Breast epithelium (tissue), 3 donors: ENCODE results near the gene RHOBTB1.

Experiments
- POLR2A ChIP-seq: fragments of 450-650 bp; IDR thresholded peaks from one replicate; pipeline ENCODE4 v1.6.1; 2016; ENCODE audit warnings: antibody characterized with exemption, mild to moderate bottlenecking, moderate library complexity
- TF ChIP-seq, protein P1 (sequence below), 3 donors: fragments of 450-650 bp; IDR thresholded peaks; one replicate each; pipeline ENCODE4 v1.5.1; 2016 to 2017; ENCODE audit warnings: antibody characterized with exemption in 3 of 3, mild to moderate bottlenecking in 3 of 3, moderate library complexity in 3 of 3

DNA sequence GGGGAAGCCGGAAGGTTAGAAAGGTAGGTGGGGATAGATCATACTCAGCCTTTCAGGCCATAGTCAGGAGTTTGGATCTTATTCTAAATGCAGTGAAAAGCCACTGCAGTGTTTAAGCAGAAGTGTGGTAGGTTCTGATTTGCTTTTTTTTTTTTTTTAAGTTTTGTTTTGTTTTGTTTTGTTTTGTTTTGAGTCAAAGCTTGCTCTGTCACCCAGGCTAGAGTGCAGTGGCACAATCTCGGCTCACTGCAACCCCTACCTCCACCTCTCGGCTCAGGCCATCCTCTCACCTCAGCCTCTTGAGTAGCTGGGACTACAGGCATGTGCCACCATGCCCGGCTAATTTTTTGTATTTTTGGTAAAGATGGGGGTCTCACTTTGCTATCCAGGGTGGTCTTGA is 23.5 kb downstream of the RHOBTB1 start:
- TF ChIP-seq, protein P1, sequence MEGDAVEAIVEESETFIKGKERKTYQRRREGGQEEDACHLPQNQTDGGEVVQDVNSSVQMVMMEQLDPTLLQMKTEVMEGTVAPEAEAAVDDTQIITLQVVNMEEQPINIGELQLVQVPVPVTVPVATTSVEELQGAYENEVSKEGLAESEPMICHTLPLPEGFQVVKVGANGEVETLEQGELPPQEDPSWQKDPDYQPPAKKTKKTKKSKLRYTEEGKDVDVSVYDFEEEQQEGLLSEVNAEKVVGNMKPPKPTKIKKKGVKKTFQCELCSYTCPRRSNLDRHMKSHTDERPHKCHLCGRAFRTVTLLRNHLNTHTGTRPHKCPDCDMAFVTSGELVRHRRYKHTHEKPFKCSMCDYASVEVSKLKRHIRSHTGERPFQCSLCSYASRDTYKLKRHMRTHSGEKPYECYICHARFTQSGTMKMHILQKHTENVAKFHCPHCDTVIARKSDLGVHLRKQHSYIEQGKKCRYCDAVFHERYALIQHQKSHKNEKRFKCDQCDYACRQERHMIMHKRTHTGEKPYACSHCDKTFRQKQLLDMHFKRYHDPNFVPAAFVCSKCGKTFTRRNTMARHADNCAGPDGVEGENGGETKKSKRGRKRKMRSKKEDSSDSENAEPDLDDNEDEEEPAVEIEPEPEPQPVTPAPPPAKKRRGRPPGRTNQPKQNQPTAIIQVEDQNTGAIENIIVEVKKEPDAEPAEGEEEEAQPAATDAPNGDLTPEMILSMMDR (IDR thresholded peaks at IDR 0.05): no peak
- TF ChIP-seq POLR2A: no peak
